Measurements from ENCODE around the gene ANKS3.

Gene ANKS3

GRCh38 chr16:4737545-4737944 is 3.5 kb upstream of the ANKS3 start:
- TF ChIP-seq TAF1 (IDR thresholded peaks at IDR 0.05; ENCODE audit: low read depth), result no peak
- no peak for TF ChIP-seq USF1 (IDR thresholded peaks at IDR 0.05)

GRCh38 chr16:4736546-4736945 is 2.5 kb upstream of the ANKS3 start:
- no peak for TF ChIP-seq YY1 (IDR thresholded peaks at IDR 0.05; ENCODE audit: low read depth)
- TF ChIP-seq ZBTB7A (IDR thresholded peaks at IDR 0.05; ENCODE audit: low read depth), result no peak
- TF ChIP-seq CEBPB (IDR thresholded peaks at IDR 0.05), result no peak
- TF ChIP-seq CREB1 (IDR thresholded peaks at IDR 0.05; ENCODE audit: low read depth), result no peak
- TF ChIP-seq EP300 (IDR thresholded peaks at IDR 0.05; ENCODE audit: borderline replicate concordance), result no peak
- TF ChIP-seq TEAD4 (IDR thresholded peaks at IDR 0.05), result no peak
- TF ChIP-seq, protein P1, sequence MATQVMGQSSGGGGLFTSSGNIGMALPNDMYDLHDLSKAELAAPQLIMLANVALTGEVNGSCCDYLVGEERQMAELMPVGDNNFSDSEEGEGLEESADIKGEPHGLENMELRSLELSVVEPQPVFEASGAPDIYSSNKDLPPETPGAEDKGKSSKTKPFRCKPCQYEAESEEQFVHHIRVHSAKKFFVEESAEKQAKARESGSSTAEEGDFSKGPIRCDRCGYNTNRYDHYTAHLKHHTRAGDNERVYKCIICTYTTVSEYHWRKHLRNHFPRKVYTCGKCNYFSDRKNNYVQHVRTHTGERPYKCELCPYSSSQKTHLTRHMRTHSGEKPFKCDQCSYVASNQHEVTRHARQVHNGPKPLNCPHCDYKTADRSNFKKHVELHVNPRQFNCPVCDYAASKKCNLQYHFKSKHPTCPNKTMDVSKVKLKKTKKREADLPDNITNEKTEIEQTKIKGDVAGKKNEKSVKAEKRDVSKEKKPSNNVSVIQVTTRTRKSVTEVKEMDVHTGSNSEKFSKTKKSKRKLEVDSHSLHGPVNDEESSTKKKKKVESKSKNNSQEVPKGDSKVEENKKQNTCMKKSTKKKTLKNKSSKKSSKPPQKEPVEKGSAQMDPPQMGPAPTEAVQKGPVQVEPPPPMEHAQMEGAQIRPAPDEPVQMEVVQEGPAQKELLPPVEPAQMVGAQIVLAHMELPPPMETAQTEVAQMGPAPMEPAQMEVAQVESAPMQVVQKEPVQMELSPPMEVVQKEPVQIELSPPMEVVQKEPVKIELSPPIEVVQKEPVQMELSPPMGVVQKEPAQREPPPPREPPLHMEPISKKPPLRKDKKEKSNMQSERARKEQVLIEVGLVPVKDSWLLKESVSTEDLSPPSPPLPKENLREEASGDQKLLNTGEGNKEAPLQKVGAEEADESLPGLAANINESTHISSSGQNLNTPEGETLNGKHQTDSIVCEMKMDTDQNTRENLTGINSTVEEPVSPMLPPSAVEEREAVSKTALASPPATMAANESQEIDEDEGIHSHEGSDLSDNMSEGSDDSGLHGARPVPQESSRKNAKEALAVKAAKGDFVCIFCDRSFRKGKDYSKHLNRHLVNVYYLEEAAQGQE (IDR thresholded peaks at IDR 0.05; ENCODE audit: low read depth), result no peak
- TF ChIP-seq MAX (IDR thresholded peaks at IDR 0.05), result no peak

GRCh38 chr16:4734730-4735535 is 862 bp upstream of the ANKS3 start:
- TF ChIP-seq CEBPB (IDR thresholded peaks at IDR 0.05) (no peak), RAD21 (IDR thresholded peaks at IDR 0.05; ENCODE audit: low read depth) (no peak), TAF1 (IDR thresholded peaks at IDR 0.05; ENCODE audit: low read depth) (no peak)
- TF ChIP-seq, protein P1 (IDR thresholded peaks at IDR 0.05; ENCODE audit: low read depth), result no peak

- TF ChIP-seq TAF1 (IDR thresholded peaks at IDR 0.05; ENCODE audit: low read depth), result no peak
- no peak for TF ChIP-seq FOXM1 (IDR thresholded peaks at IDR 0.05; ENCODE audit: borderline replicate concordance, low read depth)
- no peak for TF ChIP-seq EGR1 (IDR thresholded peaks at IDR 0.05)
- no peak for TF ChIP-seq ZBTB7A (IDR thresholded peaks at IDR 0.05; ENCODE audit: low read depth)
Measured at GRCh38 chr16:4733747-4734062, 366 bp downstream of the ANKS3 start.

GRCh38 chr16:4733211-4733742 is 794 bp downstream of the ANKS3 start:
- TF ChIP-seq ZBTB7A (IDR thresholded peaks at IDR 0.05; ENCODE audit: low read depth), result no peak
- no peak for TF ChIP-seq RAD21 (IDR thresholded peaks at IDR 0.05; ENCODE audit: low read depth)
- no peak for TF ChIP-seq EP300 (IDR thresholded peaks at IDR 0.05; ENCODE audit: borderline replicate concordance)
- no peak for TF ChIP-seq MAX (IDR thresholded peaks at IDR 0.05)
- no peak for TF ChIP-seq YY1 (IDR thresholded peaks at IDR 0.05; ENCODE audit: low read depth)
- no peak for TF ChIP-seq CEBPB (IDR thresholded peaks at IDR 0.05)
- TF ChIP-seq FOXM1 (IDR thresholded peaks at IDR 0.05; ENCODE audit: borderline replicate concordance, low read depth), result no peak
- no peak for TF ChIP-seq NFIC (IDR thresholded peaks at IDR 0.05)
- no peak for TF ChIP-seq CREB1 (IDR thresholded peaks at IDR 0.05; ENCODE audit: low read depth)
- TF ChIP-seq TEAD4 (IDR thresholded peaks at IDR 0.05), result no peak
- no peak for TF ChIP-seq TCF12 (IDR thresholded peaks at IDR 0.05; ENCODE audit: low read depth)
- TF ChIP-seq, protein P1 (IDR thresholded peaks at IDR 0.05; ENCODE audit: low read depth), result no peak
- TF ChIP-seq TAF1 (IDR thresholded peaks at IDR 0.05; ENCODE audit: low read depth), result no peak
